Esophagus (tissue), 2 donors: Measurements from ENCODE around the gene DZIP1. TPM values are rescaled to one million over a fixed set of nuclear protein-coding genes. Genes with fewer than 3 reads are reported as not detected.
"Not testable (repeated sequence)": the region's sequence is repeated elsewhere in the genome, so short reads cannot be mapped to it uniquely, and the experiment has no call there.

ENCODE experiments used
- H3K27ac ChIP-seq, 2 donors: one replicate each; pipeline ENCODE4 v1.5.1; 2013; ENCODE audit warnings: low read depth in 2 of 2, mild to moderate bottlenecking in 2 of 2, inconsistent platforms in 1 of 2, low read length in 1 of 2, moderate library complexity in 1 of 2
- H3K27me3 ChIP-seq, 2 donors: one replicate each; pipeline ENCODE4 v1.6.1; 2013; ENCODE audit warnings: low read length in 2 of 2, control low read depth in 1 of 2, mild to moderate bottlenecking in 1 of 2; ENCODE audit not compliant: insufficient read depth in 2 of 2, control insufficient read depth in 1 of 2
- H3K36me3 ChIP-seq, 2 donors: one replicate each; pipeline ENCODE4 v1.6.1; 2013; ENCODE audit warnings: low read length in 1 of 2; ENCODE audit not compliant: control insufficient read depth in 2 of 2, insufficient read depth in 2 of 2
- H3K4me1 ChIP-seq, 2 donors: one replicate each; pipeline ENCODE4 v1.6.1; 2013; ENCODE audit warnings: low read length in 1 of 2; ENCODE audit not compliant: control insufficient read depth in 2 of 2, insufficient read depth in 2 of 2
- H3K4me3 ChIP-seq, 2 donors: one replicate each; pipeline ENCODE4 v1.5.1; 2013; ENCODE audit warnings: low read length in 2 of 2, mild to moderate bottlenecking in 2 of 2, low read depth in 1 of 2, moderate library complexity in 1 of 2
- H3K9me3 ChIP-seq, 2 donors: one replicate each; pipeline ENCODE4 v1.6.1; 2013; ENCODE audit warnings: mild to moderate bottlenecking in 2 of 2, low read depth in 1 of 2, low read length in 1 of 2, moderate library complexity in 1 of 2; ENCODE audit not compliant: control insufficient read depth in 2 of 2, insufficient read depth in 1 of 2
- WGBS, 2 donors: extraction: QIAGEN DNeasy Blood & Tissue Kit; methylation state at CpG; one replicate each; pipeline ENCODE4 v1.1.7; 2013; 5-methylcytosine and 5-hydroxymethylcytosine counted together
- polyA plus RNA-seq, 2 donors: library from polyadenylated mRNA; stranded (reverse); fragments of 200-250 nt; gene quantifications; one replicate each; pipeline ENCODE4 v1.2.3, GENCODE V29; 2013
- donor health status: healthy with polysubstance abuse.
- donor health status: Bipolar disorder and iron deficiency.

Gene DZIP1
- polyA plus RNA-seq, 2 donors: 2.1 to 3.0 TPM

DNA sequence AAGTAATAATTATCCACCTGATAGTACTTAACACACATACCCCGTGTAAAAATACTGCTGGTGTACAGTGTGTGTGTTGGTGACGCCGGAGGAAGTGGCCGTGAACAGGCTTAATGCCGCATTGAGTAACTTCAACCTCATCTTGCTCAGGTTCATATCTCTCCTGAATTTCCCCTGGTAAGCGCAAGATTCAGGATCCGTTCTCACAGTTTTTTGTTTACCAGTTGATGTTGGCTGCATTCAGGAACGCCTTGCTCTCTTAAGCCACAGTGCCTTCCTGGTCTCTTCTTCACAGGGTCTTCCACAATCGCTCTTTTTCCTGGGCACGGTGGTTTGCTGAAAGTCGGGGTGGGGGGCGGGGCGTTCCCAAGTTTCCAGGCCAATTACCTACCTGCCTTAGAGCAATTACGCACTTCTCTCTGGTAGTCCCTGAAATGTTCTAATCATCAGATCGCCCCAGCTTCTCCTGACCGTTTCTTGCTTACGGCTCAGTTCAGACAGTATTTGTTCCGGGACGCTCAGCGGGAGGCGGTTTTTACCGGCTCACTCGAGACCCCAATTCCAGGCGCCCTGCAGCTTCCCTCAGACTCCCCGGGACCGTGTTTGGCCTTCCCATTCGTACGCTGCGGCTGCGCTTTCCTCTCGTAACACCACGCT is 31.7 kb upstream of the DZIP1 start:
- Histone ChIP-seq H3K4me1 (no peaks in the 10 kb centered on the region), H3K27ac (peak overlapping the region; percentile 99), H3K9me3 (peaks cover 0 to 5% of the 10 kb centered on the region in 2 donors), H3K4me3 (peak overlapping the region; percentile 83 to 96), H3K27me3 (no peaks in the 10 kb centered on the region), H3K36me3 (no peaks in the 10 kb centered on the region)
- 0 to 1% methylated on average over 32 of the region's 32 CpGs for WGBS, 2 donors

- Histone ChIP-seq H3K4me1 (no peaks in the 10 kb centered on the region), H3K36me3 (no peaks in the 10 kb centered on the region), H3K4me3 (no peak overlapping the region), H3K27me3 (no peaks in the 10 kb centered on the region), H3K9me3 (peaks cover 0 to 8% of the 10 kb centered on the region in 2 donors), H3K27ac (no peak overlapping the region)
- 93 to 97% methylated on average over 5 of the region's 5 CpGs for WGBS, 2 donors
Measured at GRCh38 chr13:95671597-95671996, 27.1 kb upstream of the DZIP1 start.

GRCh38 chr13:95667235-95667634 is 22.7 kb upstream of the DZIP1 start:
- not testable (repeated sequence) for H3K27me3 ChIP-seq, H3K27ac ChIP-seq, H3K4me1 ChIP-seq, H3K4me3 ChIP-seq, H3K9me3 ChIP-seq, H3K36me3 ChIP-seq

DNA sequence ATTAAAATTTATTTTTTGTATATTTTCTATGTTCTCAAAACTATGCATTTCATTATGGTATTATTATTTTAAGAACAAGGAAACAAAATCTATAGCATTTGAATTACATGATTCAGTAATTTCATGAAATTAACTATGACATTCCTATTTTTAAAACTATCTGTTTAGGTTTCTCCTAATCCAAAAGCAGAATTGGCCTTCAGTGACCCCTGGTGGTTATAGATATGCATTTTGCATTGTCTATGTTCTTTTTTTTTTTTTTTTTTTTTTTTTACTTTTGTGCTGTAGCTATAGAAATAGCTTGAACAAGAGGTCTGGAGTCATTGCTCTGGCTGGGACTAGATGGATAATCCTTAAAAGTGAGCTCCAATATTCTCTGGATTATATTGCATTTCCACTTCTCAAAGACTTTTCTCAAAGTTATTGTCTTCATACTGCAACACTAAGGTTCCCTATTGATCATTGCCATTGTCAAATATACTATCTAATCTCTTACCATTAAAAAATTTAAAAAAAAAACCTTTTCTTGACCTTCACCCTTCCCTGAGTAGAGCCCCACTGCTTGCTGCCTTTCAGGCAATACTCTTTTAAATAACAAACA is 16.6 kb upstream of the DZIP1 start:
- H3K4me3 ChIP-seq: no peak overlapping the region
- no peak overlapping the region for H3K27ac ChIP-seq
- H3K36me3 ChIP-seq: no peaks in the 10 kb centered on the region
- H3K27me3 ChIP-seq: no peaks in the 10 kb centered on the region
- H3K9me3 ChIP-seq: no peaks in the 10 kb centered on the region
- no peaks in the 10 kb centered on the region for H3K4me1 ChIP-seq

DNA sequence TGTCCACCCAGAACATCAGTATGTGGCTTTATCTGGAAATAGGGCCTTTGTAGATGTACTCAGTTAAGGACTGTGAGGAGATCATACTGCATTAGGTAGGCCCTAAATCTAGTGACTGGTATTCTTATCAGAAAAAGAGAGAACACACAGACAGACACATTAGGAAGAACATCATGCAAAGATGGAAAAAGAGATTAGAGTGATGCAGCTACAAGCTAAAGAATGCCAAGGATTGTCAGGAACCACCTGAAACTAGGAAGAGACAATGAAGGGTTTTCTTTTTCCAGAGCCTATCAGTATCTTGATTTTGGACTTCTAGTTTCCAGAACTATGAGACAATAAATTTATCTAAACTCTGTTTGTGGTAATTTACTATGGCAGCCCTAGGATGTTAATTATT is 15.0 kb upstream of the DZIP1 start:
- Histone ChIP-seq H3K27ac (no peak overlapping the region), H3K9me3 (no peaks in the 10 kb centered on the region), H3K4me1 (no peaks in the 10 kb centered on the region), H3K27me3 (no peaks in the 10 kb centered on the region), H3K36me3 (no peaks in the 10 kb centered on the region), H3K4me3 (no peak overlapping the region)

- H3K36me3 ChIP-seq: no peaks in the 10 kb centered on the region
- no peaks in the 10 kb centered on the region for H3K4me1 ChIP-seq
- peaks cover 0 to 3% of the 10 kb centered on the region in 2 donors for H3K27me3 ChIP-seq
- 62 to 65% methylated on average over 3 of the region's 3 CpGs for WGBS, 2 donors
- no peak overlapping the region for H3K27ac ChIP-seq
- no peak overlapping the region for H3K4me3 ChIP-seq
- H3K9me3 ChIP-seq: no peaks in the 10 kb centered on the region
Measured at GRCh38 chr13:95656386-95657015, 12.0 kb upstream of the DZIP1 start.

DNA sequence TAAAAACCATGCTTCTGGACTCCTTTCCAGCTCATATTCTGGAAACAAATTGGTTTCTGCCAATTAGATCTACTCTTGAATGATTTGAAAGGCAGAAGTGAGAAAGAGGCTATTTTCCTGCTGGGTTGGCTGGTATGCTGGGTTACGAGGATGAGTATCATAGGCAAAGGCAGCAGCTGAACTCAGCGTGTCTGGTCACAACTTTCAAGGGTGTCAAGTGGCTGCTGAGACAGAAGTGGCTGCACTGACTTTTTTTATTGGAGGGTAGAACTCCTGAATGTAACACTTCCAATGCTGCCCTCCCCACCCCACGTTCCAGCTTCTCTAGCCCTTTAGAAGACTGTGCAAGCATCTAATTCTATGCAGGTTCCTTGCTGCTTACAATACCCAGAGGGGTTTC is 8.3 kb upstream of the DZIP1 start:
- no peaks in the 10 kb centered on the region for H3K4me1 ChIP-seq
- H3K36me3 ChIP-seq: no peaks in the 10 kb centered on the region
- H3K9me3 ChIP-seq: no peaks in the 10 kb centered on the region
- H3K27ac ChIP-seq: no peak overlapping the region
- H3K27me3 ChIP-seq: peaks cover 0 to 3% of the 10 kb centered on the region in 2 donors
- WGBS, 2 donors: 58 to 72% methylated on average over 3 of the region's 3 CpGs
- H3K4me3 ChIP-seq: no peak overlapping the region

- Histone ChIP-seq H3K36me3 (no peaks in the 10 kb centered on the region), H3K4me3 (no peak overlapping the region), H3K27ac (no peak overlapping the region), H3K4me1 (no peaks in the 10 kb centered on the region), H3K27me3 (peaks cover 0 to 3% of the 10 kb centered on the region in 2 donors), H3K9me3 (no peaks in the 10 kb centered on the region)
- 76 to 86% methylated on average over 1 of the region's 1 CpG for WGBS, 2 donors
Measured at GRCh38 chr13:95652244-95652764, 7.8 kb upstream of the DZIP1 start.

DNA sequence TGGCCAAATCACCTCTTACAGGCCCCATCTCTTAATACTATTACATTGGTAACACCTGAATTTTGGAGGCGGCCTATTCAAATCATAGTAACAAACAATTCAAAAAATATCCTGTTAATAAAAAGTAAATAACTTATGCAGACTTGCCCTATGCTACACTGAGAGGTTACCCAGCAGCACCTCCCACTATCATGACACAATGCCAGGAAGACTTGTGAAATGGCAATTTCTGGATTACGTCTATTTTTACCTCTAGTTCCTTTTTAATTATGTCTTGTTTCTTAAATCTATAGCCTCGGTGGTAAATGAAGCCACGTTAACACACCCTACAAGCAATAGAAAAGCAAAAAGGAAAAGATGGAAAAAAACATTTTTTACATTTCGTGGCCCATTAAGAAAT is 6.2 kb upstream of the DZIP1 start:
- 82% methylated on average over 5 of the region's 5 CpGs for WGBS, 2 donors
- H3K27me3 ChIP-seq: peaks cover 0 to 3% of the 10 kb centered on the region in 2 donors
- H3K4me1 ChIP-seq: no peaks in the 10 kb centered on the region
- H3K36me3 ChIP-seq: no peaks in the 10 kb centered on the region
- no peak overlapping the region for H3K4me3 ChIP-seq
- H3K9me3 ChIP-seq: no peaks in the 10 kb centered on the region
- no peak overlapping the region for H3K27ac ChIP-seq

- Histone ChIP-seq H3K9me3 (no peaks in the 10 kb centered on the region), H3K36me3 (no peaks in the 10 kb centered on the region), H3K27ac (no peak overlapping the region), H3K4me3 (no peak overlapping the region), H3K4me1 (peaks cover 6 to 7% of the 10 kb centered on the region in 2 donors), H3K27me3 (peaks cover 0 to 2% of the 10 kb centered on the region in 2 donors)
- 81 to 86% methylated on average over 6 of the region's 6 CpGs for WGBS, 2 donors
Measured at GRCh38 chr13:95647321-95647720, 2.8 kb upstream of the DZIP1 start.
